HepG2 (cell line): ENCODE results near the gene METAP1D. TPM values are rescaled to one million over a fixed set of nuclear protein-coding genes. Genes with fewer than 3 reads are reported as not detected.

Experiments used
- BORCS8-MEF2B ChIP-seq: sonication (generic); formaldehyde crosslinking; IDR thresholded peaks from 2 replicates; pipeline ENCODE4 v1.8.0; 2022; ENCODE audit warnings: mild to moderate bottlenecking, missing genetic modification reagents
- CHCHD3 ChIP-seq: sonication (generic); formaldehyde crosslinking; IDR thresholded peaks from 2 replicates; pipeline ENCODE4 v1.8.0; 2022; ENCODE audit warnings: mild to moderate bottlenecking, missing genetic modification reagents, moderate library complexity
- FOXJ3 ChIP-seq: sonication (generic); formaldehyde crosslinking; IDR thresholded peaks from 2 replicates; pipeline ENCODE4 v1.4.0; 2020; ENCODE audit warnings: missing genetic modification reagents, mild to moderate bottlenecking, borderline replicate concordance
- KAT2B ChIP-seq: fragments of 150-350 bp; IDR thresholded peaks from 2 replicates; pipeline ENCODE4 v1.6.1; 2014; ENCODE audit warnings: low read depth, low read length, borderline replicate concordance
- LCORL ChIP-seq, 2 experiments: fragments of 450-650 bp in 1 of 2; sonication (generic) in 1 of 2; formaldehyde crosslinking in 1 of 2; IDR thresholded peaks; 2 replicates each; pipeline versions ENCODE4 v1.5.0 to v1.6.1; 2017 to 2020; ENCODE audit warnings: antibody characterized with exemption in 1 of 2, missing genetic modification reagents in 1 of 2
- MAFK ChIP-seq, 2 experiments: IDR thresholded peaks in 1 of 2; conservative IDR thresholded peaks in 1 of 2; 2 replicates each; pipeline ENCODE4 v1.6.1; 2011; ENCODE audit warnings: improper control_type of control experiment in 2 of 2, low read length in 2 of 2
- RBM22 ChIP-seq: fragments of 200-400 bp; formaldehyde crosslinking; optimal IDR thresholded peaks from 2 replicates; pipeline ENCODE3; 2017; ENCODE audit warnings: mild to moderate bottlenecking, low read length, moderate library complexity
- REL ChIP-seq: sonication (generic); formaldehyde crosslinking; conservative IDR thresholded peaks from 2 replicates; pipeline ENCODE4 v1.8.0; 2022; ENCODE audit warnings: mild to moderate bottlenecking, missing genetic modification reagents, moderate library complexity
- RFX3 ChIP-seq: IDR thresholded peaks from 2 replicates; pipeline ENCODE4 v1.6.1; 2016; ENCODE audit warnings: missing biosample characterization, missing genetic modification reagents
- SMYD3 ChIP-seq: sonication (generic); formaldehyde crosslinking; IDR thresholded peaks from 2 replicates; pipeline ENCODE4 v1.8.1; 2023; ENCODE audit warnings: mild to moderate bottlenecking, missing genetic modification reagents
- SOX6 ChIP-seq, 2 experiments: fragments of 450-650 bp in 1 of 2; sonication (generic) in 1 of 2; formaldehyde crosslinking in 1 of 2; IDR thresholded peaks; 2 replicates each; pipeline versions ENCODE4 v1.4.0 to v1.6.1; 2017 to 2020; ENCODE audit warnings: antibody characterized with exemption in 1 of 2, mild to moderate bottlenecking in 1 of 2, missing genetic modification reagents in 1 of 2
- SPEN ChIP-seq: sonication (generic); formaldehyde crosslinking; IDR thresholded peaks from 2 replicates; pipeline ENCODE4 v1.5.1; 2020; ENCODE audit warnings: low read depth, mild to moderate bottlenecking, missing genetic modification reagents
- TBL1XR1 ChIP-seq: fragments of 150-350 bp; IDR thresholded peaks from 2 replicates; pipeline ENCODE4 v1.6.1; 2014; ENCODE audit warnings: borderline replicate concordance, low read length; ENCODE audit not compliant: partially characterized antibody
- ZBTB21 ChIP-seq: sonication (generic); formaldehyde crosslinking; IDR thresholded peaks from 2 replicates; pipeline ENCODE4 v1.4.0; 2020; ENCODE audit warnings: missing genetic modification reagents
- ZBTB8A ChIP-seq: sonication (generic); formaldehyde crosslinking; IDR thresholded peaks from 2 replicates; pipeline ENCODE4 v1.4.0; 2020; ENCODE audit warnings: mild to moderate bottlenecking, low read depth, missing genetic modification reagents, borderline replicate concordance
- ZIK1 ChIP-seq: sonication (generic); formaldehyde crosslinking; IDR thresholded peaks from 2 replicates; pipeline ENCODE4 v1.5.0; 2020; ENCODE audit warnings: mild to moderate bottlenecking, low read depth, missing genetic modification reagents, borderline replicate concordance
- ZNF160 ChIP-seq: sonication (generic); formaldehyde crosslinking; IDR thresholded peaks from 2 replicates; pipeline ENCODE4 v1.8.0; 2022; ENCODE audit warnings: mild to moderate bottlenecking, inconsistent platforms, missing genetic modification reagents
- ZNF17 ChIP-seq: sonication (generic); formaldehyde crosslinking; IDR thresholded peaks from 2 replicates; pipeline ENCODE4 v1.5.0; 2020; ENCODE audit warnings: mild to moderate bottlenecking, missing genetic modification reagents
- ZNF430 ChIP-seq: sonication (generic); formaldehyde crosslinking; IDR thresholded peaks from 2 replicates; pipeline ENCODE4 v1.9.0; 2021; ENCODE audit warnings: mild to moderate bottlenecking, missing genetic modification reagents
- ZNF577 ChIP-seq: sonication (generic); formaldehyde crosslinking; IDR thresholded peaks from 2 replicates; pipeline ENCODE4 v1.4.0; 2020; ENCODE audit warnings: mild to moderate bottlenecking, low read depth, missing genetic modification reagents, borderline replicate concordance
- ZNF629 ChIP-seq: sonication (generic); formaldehyde crosslinking; conservative IDR thresholded peaks from 2 replicates; pipeline ENCODE4 v1.5.0; 2020; ENCODE audit warnings: missing genetic modification reagents
- ZNF672 ChIP-seq: sonication (generic); formaldehyde crosslinking; IDR thresholded peaks from 2 replicates; pipeline ENCODE4 v1.8.1; 2022; ENCODE audit warnings: missing genetic modification reagents
- ZNF720 ChIP-seq: sonication (generic); formaldehyde crosslinking; IDR thresholded peaks from 2 replicates; pipeline ENCODE4 v1.4.0; 2020; ENCODE audit warnings: missing genetic modification reagents
- ZSCAN31 ChIP-seq: sonication (generic); formaldehyde crosslinking; IDR thresholded peaks from 2 replicates; pipeline ENCODE4 v1.5.0; 2020; ENCODE audit warnings: low read depth, mild to moderate bottlenecking, missing genetic modification reagents
- polyA plus RNA-seq, 8 experiments: library from polyadenylated mRNA; depleted of rRNA in 3 of 8; stranded (reverse) in 7 of 8; unstranded in 1 of 8; fragments of >200 nt; fragmentation: Illumina TruSeq in 4 of 8; extraction: Trizol in 4 of 8; gene quantifications; 2 replicates each; pipeline versions ENCODE4 v1.2.1 to v1.2.3, GENCODE V29; 2011 to 2016; ENCODE audit warnings: low read depth in 4 of 8, missing spikeins in 1 of 8, mixed read lengths in 1 of 8; ENCODE audit not compliant: insufficient read depth in 1 of 8
- total RNA-seq, 5 experiments: library from RNA; depleted of rRNA; stranded (reverse); fragments of >200 nt; fragmentation: Illumina TruSeq; extraction: Trizol; gene quantifications; 2 replicates each; pipeline ENCODE4 v1.2.3, GENCODE V29; 2016; ENCODE audit warnings: low read depth in 1 of 5
- TF ChIP-seq, protein P1 (sequence below): sonication (generic); formaldehyde crosslinking; IDR thresholded peaks from 2 replicates; pipeline ENCODE4 v1.4.0; 2020; ENCODE audit warnings: mild to moderate bottlenecking, missing genetic modification reagents, borderline replicate concordance
- TF ChIP-seq, protein P2 (sequence below): sonication (generic); formaldehyde crosslinking; IDR thresholded peaks from 2 replicates; pipeline ENCODE4 v1.4.0; 2020; ENCODE audit warnings: mild to moderate bottlenecking, missing genetic modification reagents
- TF ChIP-seq, protein P3 (sequence below): sonication (generic); formaldehyde crosslinking; conservative IDR thresholded peaks from 2 replicates; pipeline ENCODE4 v1.4.0; 2020; ENCODE audit warnings: missing genetic modification reagents

The METAP1D gene
- total and polyA plus RNA-seq, 2 of the 13 experiments (the other 11 are each of a cell fraction or from before 2014, with no cell fraction given): 14.7 to 21.6 TPM

DNA sequence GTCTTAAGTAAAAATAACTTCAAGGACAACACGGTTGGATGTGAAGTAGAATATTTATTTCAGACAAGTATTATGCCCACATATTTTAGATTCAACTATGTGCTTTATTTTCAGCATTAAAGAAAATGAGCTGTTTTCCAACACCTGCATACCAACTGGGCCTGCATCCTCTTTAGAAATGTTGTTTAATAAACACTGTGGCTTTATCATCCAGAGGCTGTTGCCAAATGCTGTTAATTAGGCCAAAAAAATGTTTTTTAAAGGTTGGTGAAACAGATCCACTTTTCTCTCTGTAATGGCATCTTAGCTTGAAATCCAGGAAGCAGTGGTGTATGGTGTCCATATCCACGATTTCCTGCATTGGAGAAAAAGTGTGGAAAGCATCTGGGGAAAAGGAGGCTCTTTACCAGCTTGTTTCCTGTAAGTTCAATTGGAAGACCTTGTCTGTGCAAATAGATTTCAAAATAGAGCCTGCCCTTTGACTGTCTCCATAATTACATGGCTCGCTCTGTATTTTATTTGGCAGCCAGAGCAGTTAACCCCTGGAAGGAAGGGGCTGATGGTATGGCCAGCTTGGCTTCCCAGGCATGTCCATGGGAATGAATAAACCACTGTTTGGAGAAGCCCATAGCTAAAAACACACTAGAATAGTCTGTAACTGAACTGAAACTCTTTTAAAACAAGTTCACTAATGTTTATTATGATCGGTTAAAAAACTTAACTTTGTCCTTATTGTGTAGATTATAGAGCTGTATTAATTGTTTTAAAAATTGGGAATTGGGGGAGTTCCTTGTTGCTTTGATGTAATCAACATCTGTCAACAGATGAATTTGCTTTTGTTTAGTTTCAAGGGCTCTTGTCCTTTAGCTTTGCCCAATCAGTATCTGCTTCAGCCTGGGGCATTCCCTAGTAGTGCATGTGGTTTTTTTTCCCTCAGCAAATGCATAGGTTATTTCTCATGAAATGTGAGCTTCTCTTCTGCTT, 52.5 kb downstream of the METAP1D start (continued):
- no peak for TF ChIP-seq ZBTB8A (CRISPR knock-in tag)
- no peak; the same call in 1 of the 2 replicates for TF ChIP-seq ZSCAN31 (CRISPR knock-in tag)
- TF ChIP-seq CHCHD3 (CRISPR knock-in tag): no peak
- TF ChIP-seq, protein P1, sequence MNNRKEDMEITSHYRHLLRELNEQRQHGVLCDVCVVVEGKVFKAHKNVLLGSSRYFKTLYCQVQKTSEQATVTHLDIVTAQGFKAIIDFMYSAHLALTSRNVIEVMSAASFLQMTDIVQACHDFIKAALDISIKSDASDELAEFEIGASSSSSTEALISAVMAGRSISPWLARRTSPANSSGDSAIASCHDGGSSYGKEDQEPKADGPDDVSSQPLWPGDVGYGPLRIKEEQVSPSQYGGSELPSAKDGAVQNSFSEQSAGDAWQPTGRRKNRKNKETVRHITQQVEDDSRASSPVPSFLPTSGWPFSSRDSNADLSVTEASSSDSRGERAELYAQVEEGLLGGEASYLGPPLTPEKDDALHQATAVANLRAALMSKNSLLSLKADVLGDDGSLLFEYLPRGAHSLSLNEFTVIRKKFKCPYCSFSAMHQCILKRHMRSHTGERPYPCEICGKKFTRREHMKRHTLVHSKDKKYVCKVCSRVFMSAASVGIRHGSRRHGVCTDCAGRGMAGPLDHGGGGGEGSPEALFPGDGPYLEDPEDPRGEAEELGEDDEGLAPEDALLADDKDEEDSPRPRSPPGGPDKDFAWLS: no peak
- no peak; the same call in 1 of the 2 replicates for TF ChIP-seq ZNF430 (CRISPR knock-in tag)
- no peak for TF ChIP-seq ZNF720 (CRISPR knock-in tag)
- peak; percentile 76; the same call in 1 of the 2 replicates for TF ChIP-seq SMYD3 (CRISPR knock-in tag)
- no peak for TF ChIP-seq ZNF577 (CRISPR knock-in tag)
- TF ChIP-seq FOXJ3 (CRISPR knock-in tag): peak; percentile 96
- TF ChIP-seq ZNF629 (CRISPR knock-in tag): peak; percentile 61
- TF ChIP-seq SPEN (CRISPR knock-in tag): no peak
- TF ChIP-seq ZIK1: no peak
- TF ChIP-seq ZNF17 (CRISPR knock-in tag): no peak
- no peak for TF ChIP-seq REL (CRISPR knock-in tag)
- TF ChIP-seq ZNF160: no peak
- no peak for TF ChIP-seq ZNF672 (CRISPR knock-in tag)
- TF ChIP-seq, protein P2, sequence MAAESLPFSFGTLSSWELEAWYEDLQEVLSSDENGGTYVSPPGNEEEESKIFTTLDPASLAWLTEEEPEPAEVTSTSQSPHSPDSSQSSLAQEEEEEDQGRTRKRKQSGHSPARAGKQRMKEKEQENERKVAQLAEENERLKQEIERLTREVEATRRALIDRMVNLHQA: no peak
- TF ChIP-seq KAT2B: no peak
- peak; percentile 51; the same call in 1 of the 2 replicates for TF ChIP-seq ZBTB21 (CRISPR knock-in tag)
- no peak for TF ChIP-seq MAFK (conservative IDR thresholded peaks at IDR 0.05 in 1 of 2, IDR thresholded peaks at IDR 0.05 in 1 of 2; ENCODE audit: low read length in 2 of 2)
- TF ChIP-seq, protein P3, sequence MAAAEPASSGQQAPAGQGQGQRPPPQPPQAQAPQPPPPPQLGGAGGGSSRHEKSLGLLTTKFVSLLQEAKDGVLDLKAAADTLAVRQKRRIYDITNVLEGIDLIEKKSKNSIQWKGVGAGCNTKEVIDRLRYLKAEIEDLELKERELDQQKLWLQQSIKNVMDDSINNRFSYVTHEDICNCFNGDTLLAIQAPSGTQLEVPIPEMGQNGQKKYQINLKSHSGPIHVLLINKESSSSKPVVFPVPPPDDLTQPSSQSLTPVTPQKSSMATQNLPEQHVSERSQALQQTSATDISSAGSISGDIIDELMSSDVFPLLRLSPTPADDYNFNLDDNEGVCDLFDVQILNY (CRISPR knock-in tag): no peak
- TF ChIP-seq RFX3 (CRISPR knock-in tag): no peak
- 0 out of 2 replicates have a peak, but pooled peaks have one; percentile 52 for TF ChIP-seq BORCS8-MEF2B (CRISPR knock-in tag)
- peak; percentile 72 for TF ChIP-seq TBL1XR1
- peak; percentile 54; the same call in 1 of the 2 replicates for TF ChIP-seq LCORL (IDR thresholded peaks at IDR 0.05)
- TF ChIP-seq LCORL (CRISPR knock-in tag; IDR thresholded peaks at IDR 0.05): peak; percentile 81
- TF ChIP-seq SOX6 (IDR thresholded peaks at IDR 0.05): no peak
- TF ChIP-seq SOX6 (CRISPR knock-in tag; IDR thresholded peaks at IDR 0.05): peak; percentile 95
- no peak for TF ChIP-seq RBM22
